Measurements from ENCODE around the gene SMCO3. TPM values are rescaled to one million over a fixed set of nuclear protein-coding genes. Genes with fewer than 3 reads are reported as not detected.

SMCO3 gene
- total and polyA plus RNA-seq, 2 of the 13 experiments (the other 11 are each of a cell fraction or from before 2014, with no cell fraction given) = 0.29 to 0.42 TPM

DNA sequence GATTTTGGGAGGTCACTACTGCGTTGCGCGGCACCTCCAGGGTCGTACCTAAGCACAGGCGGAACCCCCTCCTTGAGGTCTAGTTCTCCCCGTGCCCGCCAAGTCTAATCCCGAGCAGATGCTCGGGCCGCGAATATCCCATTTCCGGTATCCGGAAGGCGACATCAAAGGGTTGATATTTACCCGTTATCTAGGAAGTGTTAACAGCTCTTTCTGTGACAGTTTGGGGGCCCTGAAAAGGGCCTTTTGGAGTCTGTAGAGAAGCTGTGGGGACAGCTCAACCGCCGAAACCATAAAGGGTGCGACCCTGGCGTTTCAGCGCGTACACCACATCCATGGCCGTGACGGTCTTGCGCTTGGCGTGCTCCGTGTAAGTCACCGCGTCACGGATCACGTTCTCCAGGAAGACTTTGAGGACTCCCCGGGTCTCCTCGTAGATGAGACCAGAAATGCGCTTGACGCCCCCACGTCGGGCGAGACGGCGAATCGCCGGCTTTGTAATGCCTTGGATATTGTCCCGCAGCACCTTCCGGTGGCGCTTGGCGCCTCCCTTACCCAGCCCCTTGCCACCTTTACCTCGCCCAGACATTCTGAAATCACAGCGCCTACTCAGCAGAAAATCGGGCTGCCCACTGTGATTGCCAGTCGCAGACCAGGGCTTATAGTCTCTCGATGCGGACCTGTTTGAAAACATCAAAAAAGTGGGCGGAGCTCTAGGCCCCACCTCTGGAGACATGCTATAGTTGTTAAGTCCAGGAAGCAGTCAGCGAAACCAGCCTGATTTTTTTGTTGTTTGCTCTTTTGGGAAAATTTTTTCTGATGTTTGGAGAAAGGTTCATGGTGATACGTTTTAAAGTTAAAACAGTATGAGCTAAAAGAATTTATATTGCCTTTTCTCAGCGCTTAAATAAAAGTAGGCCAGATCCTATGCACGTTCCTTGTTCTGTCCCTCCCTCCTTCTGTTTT, 43.2 kb downstream of the SMCO3 start (continued):
- TF ChIP-seq MEIS2 (CRISPR knock-in tag; IDR thresholded peaks at IDR 0.05) = 0 out of 2 replicates have a peak, but pooled peaks have one; percentile 38
- peak; percentile 70 for TF ChIP-seq CREB1 (IDR thresholded peaks at IDR 0.05)
- TF ChIP-seq CREB1 (CRISPR knock-in tag; IDR thresholded peaks at IDR 0.05) = peak; percentile 42; the same call in 1 of the 2 replicates
- peak; percentile 71 for TF ChIP-seq MIXL1 (CRISPR knock-in tag; IDR thresholded peaks at IDR 0.05)
- peak; percentile 73; the same call in 1 of the 2 replicates for TF ChIP-seq ZNF790 (CRISPR knock-in tag; IDR thresholded peaks at IDR 0.05; ENCODE audit: borderline replicate concordance)
- no peak for TF ChIP-seq MAZ (IDR thresholded peaks at IDR 0.05; ENCODE audit: borderline replicate concordance, low read depth, low read length)
- no peak; the same call in 1 of the 2 replicates for TF ChIP-seq MAZ (CRISPR knock-in tag; IDR thresholded peaks at IDR 0.05; ENCODE audit: low read depth)
- TF ChIP-seq IKZF4 (CRISPR knock-in tag; IDR thresholded peaks at IDR 0.05; ENCODE audit: borderline replicate concordance, low read depth, not compliant biosample characterization) = no peak
- TF ChIP-seq, protein P1, sequence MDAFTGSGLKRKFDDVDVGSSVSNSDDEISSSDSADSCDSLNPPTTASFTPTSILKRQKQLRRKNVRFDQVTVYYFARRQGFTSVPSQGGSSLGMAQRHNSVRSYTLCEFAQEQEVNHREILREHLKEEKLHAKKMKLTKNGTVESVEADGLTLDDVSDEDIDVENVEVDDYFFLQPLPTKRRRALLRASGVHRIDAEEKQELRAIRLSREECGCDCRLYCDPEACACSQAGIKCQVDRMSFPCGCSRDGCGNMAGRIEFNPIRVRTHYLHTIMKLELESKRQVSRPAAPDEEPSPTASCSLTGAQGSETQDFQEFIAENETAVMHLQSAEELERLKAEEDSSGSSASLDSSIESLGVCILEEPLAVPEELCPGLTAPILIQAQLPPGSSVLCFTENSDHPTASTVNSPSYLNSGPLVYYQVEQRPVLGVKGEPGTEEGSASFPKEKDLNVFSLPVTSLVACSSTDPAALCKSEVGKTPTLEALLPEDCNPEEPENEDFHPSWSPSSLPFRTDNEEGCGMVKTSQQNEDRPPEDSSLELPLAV (CRISPR knock-in tag; conservative IDR thresholded peaks at IDR 0.05; ENCODE audit: low read depth) = no peak
- no peak for TF ChIP-seq HMG20A (CRISPR knock-in tag; IDR thresholded peaks at IDR 0.05; ENCODE audit: borderline replicate concordance)
- TF ChIP-seq SSRP1 (CRISPR knock-in tag; IDR thresholded peaks at IDR 0.05) = no peak
- TF ChIP-seq MAX (IDR thresholded peaks at IDR 0.05) = no peak; the same call in 1 of the 2 replicates
- 0 out of 2 replicates have a peak, but pooled peaks have one; percentile 32 for TF ChIP-seq HNF4G (IDR thresholded peaks at IDR 0.05; ENCODE audit: borderline replicate concordance, low read depth, low read length)
- TF ChIP-seq HNF4G (CRISPR knock-in tag; IDR thresholded peaks at IDR 0.05; ENCODE audit: borderline replicate concordance, low read depth) = no peak
- no peak for TF ChIP-seq ZNF567 (CRISPR knock-in tag; IDR thresholded peaks at IDR 0.05; ENCODE audit: borderline replicate concordance)
- TF ChIP-seq ZBTB7A (CRISPR knock-in tag; IDR thresholded peaks at IDR 0.05) = no peak
- no peak for TF ChIP-seq TP53 (CRISPR knock-in tag; conservative IDR thresholded peaks at IDR 0.05)
- TF ChIP-seq ZNF569 (CRISPR knock-in tag; IDR thresholded peaks at IDR 0.05; ENCODE audit: borderline replicate concordance) = no peak
- TF ChIP-seq DRAP1 (CRISPR knock-in tag; IDR thresholded peaks at IDR 0.05) = peak; percentile 98
- TF ChIP-seq ZNF331 (CRISPR knock-in tag; IDR thresholded peaks at IDR 0.05) = peak; percentile 74; the same call in 1 of the 2 replicates
- TF ChIP-seq ZBTB3 (CRISPR knock-in tag; IDR thresholded peaks at IDR 0.05; ENCODE audit: borderline replicate concordance, low read depth) = 0 out of 2 replicates have a peak, but pooled peaks have one; percentile 46
- TF ChIP-seq ZNF326 (CRISPR knock-in tag; IDR thresholded peaks at IDR 0.05; ENCODE audit: borderline replicate concordance) = no peak
- no peak for TF ChIP-seq DPF2 (CRISPR knock-in tag; IDR thresholded peaks at IDR 0.05; ENCODE audit: borderline replicate concordance, low read depth)
- no peak for TF ChIP-seq ZNF616 (CRISPR knock-in tag; IDR thresholded peaks at IDR 0.05; ENCODE audit: low read depth)
